ENCODE results near the gene ZNF469.

ZNF469 gene

DNA sequence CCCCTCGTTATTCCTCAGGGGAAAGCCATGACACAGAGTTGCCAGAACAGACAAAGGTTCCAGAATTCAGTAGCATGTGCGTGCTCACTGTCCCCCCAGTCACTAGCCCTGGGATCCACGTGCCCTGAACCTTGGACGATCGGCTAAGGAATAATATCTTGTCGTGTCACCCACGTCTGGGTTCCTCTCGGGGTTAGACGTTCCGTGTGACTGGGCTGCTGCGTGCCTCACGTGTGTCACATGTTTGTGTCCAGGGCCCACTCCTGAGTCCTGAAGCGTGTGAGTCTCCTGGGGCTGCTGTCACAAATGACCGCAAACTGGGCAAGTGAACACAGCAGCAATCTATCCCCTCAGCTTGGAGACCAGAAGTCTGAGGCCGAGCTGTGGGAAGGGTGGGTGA lies 12.4 kb upstream of the ZNF469 start:
- ChIA-PET POLR2A (no interaction called here), CTCF (no interaction called here)
- 96% methylated on average over 14 of the region's 15 CpGs for WGBS (ENCODE audit: insufficient coverage)
- no peaks in the 10 kb centered on the region for H3K36me3 ChIP-seq (ENCODE audit: control insufficient read depth in 4 of 4, insufficient read depth in 4 of 4, low read length in 3 of 4)
- H3K9me3 ChIP-seq (ENCODE audit: control extremely low read depth in 1 of 5, control insufficient read depth in 4 of 5, insufficient read depth in 2 of 5, low read depth in 1 of 5, low read length in 4 of 5) = peaks cover 0 to 2% (median 0%) of the 10 kb centered on the region in 5 experiments
- no peak for DNase-seq
- no peaks in the 10 kb centered on the region for H3K27me3 ChIP-seq (replicated peaks in 2 of 5; ENCODE audit: control insufficient read depth in 4 of 5, insufficient read depth in 5 of 5, low read length in 4 of 5)
- no peak overlapping the region for H3K27ac ChIP-seq (ENCODE audit: insufficient read depth in 1 of 2, low read depth in 1 of 2, low read length in 2 of 2, poor library complexity in 1 of 2, severe bottlenecking in 2 of 2)
- no peaks in the 10 kb centered on the region for H3K4me1 ChIP-seq (ENCODE audit: control extremely low read depth in 1 of 4, control insufficient read depth in 4 of 4, insufficient read depth in 4 of 4, low read length in 3 of 4)
- no peak overlapping the region for H3K4me3 ChIP-seq (ENCODE audit: control insufficient read depth in 1 of 7, extremely low read depth in 1 of 7, insufficient read depth in 4 of 7, low read depth in 2 of 7, low read length in 6 of 7)

DNA sequence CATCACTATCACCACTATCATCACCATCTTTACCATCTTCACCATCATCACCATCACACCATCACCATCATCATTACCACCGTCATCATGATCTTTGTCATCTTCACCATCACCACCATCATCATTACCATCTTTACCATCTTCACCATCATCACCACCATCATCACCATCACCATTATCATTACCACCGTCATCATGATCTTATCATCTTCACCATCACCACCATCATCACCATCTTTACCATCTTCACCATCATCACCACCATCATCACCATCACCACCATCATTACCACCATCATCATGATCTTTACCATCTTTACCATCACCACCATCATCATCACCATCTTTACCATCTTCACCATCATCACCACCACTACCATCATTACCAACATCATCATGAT lies 10.2 kb upstream of the ZNF469 start:
- Histone ChIP-seq H3K9me3 (ENCODE audit: control extremely low read depth in 1 of 5, control insufficient read depth in 4 of 5, insufficient read depth in 2 of 5, low read depth in 1 of 5, low read length in 4 of 5) (peaks cover 0 to 2% (median 0%) of the 10 kb centered on the region in 5 experiments), H3K4me1 (ENCODE audit: control extremely low read depth in 1 of 4, control insufficient read depth in 4 of 4, insufficient read depth in 4 of 4, low read length in 3 of 4) (no peaks in the 10 kb centered on the region), H3K27ac (ENCODE audit: insufficient read depth in 1 of 2, low read depth in 1 of 2, low read length in 2 of 2, poor library complexity in 1 of 2, severe bottlenecking in 2 of 2) (no peak overlapping the region), H3K36me3 (ENCODE audit: control insufficient read depth in 4 of 4, insufficient read depth in 4 of 4, low read length in 3 of 4) (no peaks in the 10 kb centered on the region), H3K27me3 (replicated peaks in 2 of 5; ENCODE audit: control insufficient read depth in 4 of 5, insufficient read depth in 5 of 5, low read length in 4 of 5) (no peaks in the 10 kb centered on the region), H3K4me3 (ENCODE audit: control insufficient read depth in 1 of 7, extremely low read depth in 1 of 7, insufficient read depth in 4 of 7, low read depth in 2 of 7, low read length in 6 of 7) (no peak overlapping the region)
- 96% methylated on average over 2 of the region's 2 CpGs for WGBS (ENCODE audit: insufficient coverage)
- no peak for DNase-seq
- CTCF ChIA-PET = no interaction called here
- POLR2A ChIA-PET = no interaction called here

DNA sequence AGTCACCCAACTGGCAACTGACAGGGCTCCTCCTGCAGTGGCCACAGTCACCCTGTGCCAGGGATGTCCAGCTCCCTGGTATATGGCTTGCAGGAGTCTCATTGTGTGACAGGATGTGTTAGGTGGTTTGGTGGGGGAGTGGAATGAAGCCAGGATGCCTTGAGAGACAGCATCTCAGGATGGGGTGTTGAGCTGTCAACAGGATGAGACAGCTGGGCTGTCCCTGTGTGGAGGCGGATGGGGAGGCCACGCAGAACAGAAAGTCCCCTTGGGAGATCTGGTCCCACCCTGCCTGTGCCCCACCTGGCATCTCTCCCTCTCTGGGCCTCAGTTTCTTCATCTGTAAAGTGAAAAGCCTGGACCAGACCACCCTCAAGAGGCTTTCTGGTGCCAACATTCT lies 9.5 kb upstream of the ZNF469 start:
- H3K4me3 ChIP-seq (ENCODE audit: control insufficient read depth in 1 of 7, extremely low read depth in 1 of 7, insufficient read depth in 4 of 7, low read depth in 2 of 7, low read length in 6 of 7) = no peak overlapping the region
- ChIA-PET CTCF (no interaction called here), POLR2A (no interaction called here)
- peaks cover 0 to 2% (median 0%) of the 10 kb centered on the region in 5 experiments for H3K9me3 ChIP-seq (ENCODE audit: control extremely low read depth in 1 of 5, control insufficient read depth in 4 of 5, insufficient read depth in 2 of 5, low read depth in 1 of 5, low read length in 4 of 5)
- no peaks in the 10 kb centered on the region for H3K36me3 ChIP-seq (ENCODE audit: control insufficient read depth in 4 of 4, insufficient read depth in 4 of 4, low read length in 3 of 4)
- no peak overlapping the region for H3K27ac ChIP-seq (ENCODE audit: insufficient read depth in 1 of 2, low read depth in 1 of 2, low read length in 2 of 2, poor library complexity in 1 of 2, severe bottlenecking in 2 of 2)
- no peaks in the 10 kb centered on the region for H3K27me3 ChIP-seq (replicated peaks in 2 of 5; ENCODE audit: control insufficient read depth in 4 of 5, insufficient read depth in 5 of 5, low read length in 4 of 5)
- 100% methylated on average over 1 of the region's 2 CpGs for WGBS (ENCODE audit: insufficient coverage)
- H3K4me1 ChIP-seq (ENCODE audit: control extremely low read depth in 1 of 4, control insufficient read depth in 4 of 4, insufficient read depth in 4 of 4, low read length in 3 of 4) = no peaks in the 10 kb centered on the region
- no peak for DNase-seq

- Histone ChIP-seq H3K36me3 (ENCODE audit: control insufficient read depth in 4 of 4, insufficient read depth in 4 of 4, low read length in 3 of 4) (no peaks in the 10 kb centered on the region), H3K27ac (ENCODE audit: insufficient read depth in 1 of 2, low read depth in 1 of 2, low read length in 2 of 2, poor library complexity in 1 of 2, severe bottlenecking in 2 of 2) (no peak overlapping the region), H3K4me1 (ENCODE audit: control extremely low read depth in 1 of 4, control insufficient read depth in 4 of 4, insufficient read depth in 4 of 4, low read length in 3 of 4) (no peaks in the 10 kb centered on the region), H3K9me3 (ENCODE audit: control extremely low read depth in 1 of 5, control insufficient read depth in 4 of 5, insufficient read depth in 2 of 5, low read depth in 1 of 5, low read length in 4 of 5) (peaks cover 0 to 2% (median 0%) of the 10 kb centered on the region in 5 experiments), H3K4me3 (ENCODE audit: control insufficient read depth in 1 of 7, extremely low read depth in 1 of 7, insufficient read depth in 4 of 7, low read depth in 2 of 7, low read length in 6 of 7) (no peak overlapping the region), H3K27me3 (replicated peaks in 2 of 5; ENCODE audit: control insufficient read depth in 4 of 5, insufficient read depth in 5 of 5, low read length in 4 of 5) (no peaks in the 10 kb centered on the region)
- no peak for DNase-seq
- WGBS (ENCODE audit: insufficient coverage) = 96% methylated on average over 5 of the region's 5 CpGs
- ChIA-PET CTCF (no interaction called here), POLR2A (no interaction called here)
Measured at GRCh38 chr16:88373927-88374492, 8.7 kb upstream of the ZNF469 start.

- POLR2A ChIA-PET = no interaction called here
- Histone ChIP-seq H3K4me3 (ENCODE audit: control insufficient read depth in 1 of 7, extremely low read depth in 1 of 7, insufficient read depth in 4 of 7, low read depth in 2 of 7, low read length in 6 of 7) (no peak overlapping the region), H3K4me1 (ENCODE audit: control extremely low read depth in 1 of 4, control insufficient read depth in 4 of 4, insufficient read depth in 4 of 4, low read length in 3 of 4) (no peaks in the 10 kb centered on the region), H3K27ac (ENCODE audit: insufficient read depth in 1 of 2, low read depth in 1 of 2, low read length in 2 of 2, poor library complexity in 1 of 2, severe bottlenecking in 2 of 2) (no peak overlapping the region), H3K36me3 (ENCODE audit: control insufficient read depth in 4 of 4, insufficient read depth in 4 of 4, low read length in 3 of 4) (no peaks in the 10 kb centered on the region), H3K9me3 (ENCODE audit: control extremely low read depth in 1 of 5, control insufficient read depth in 4 of 5, insufficient read depth in 2 of 5, low read depth in 1 of 5, low read length in 4 of 5) (peaks cover 0 to 2% (median 0%) of the 10 kb centered on the region in 5 experiments), H3K27me3 (replicated peaks in 2 of 5; ENCODE audit: control insufficient read depth in 4 of 5, insufficient read depth in 5 of 5, low read length in 4 of 5) (no peaks in the 10 kb centered on the region)
- WGBS (ENCODE audit: insufficient coverage) = 97% methylated on average over 22 of the region's 22 CpGs
- DNase-seq = no peak
- CTCF ChIA-PET = no interaction called here
Measured at GRCh38 chr16:88374736-88375135, 8.0 kb upstream of the ZNF469 start.

- WGBS (ENCODE audit: insufficient coverage) = 91% methylated on average over 24 of the region's 24 CpGs
- Histone ChIP-seq H3K9me3 (ENCODE audit: control extremely low read depth in 1 of 5, control insufficient read depth in 4 of 5, insufficient read depth in 2 of 5, low read depth in 1 of 5, low read length in 4 of 5) (peaks cover 0 to 2% (median 0%) of the 10 kb centered on the region in 5 experiments), H3K27me3 (replicated peaks in 2 of 5; ENCODE audit: control insufficient read depth in 4 of 5, insufficient read depth in 5 of 5, low read length in 4 of 5) (peaks cover 0 to 3% (median 0%) of the 10 kb centered on the region in 5 experiments), H3K36me3 (ENCODE audit: control insufficient read depth in 4 of 4, insufficient read depth in 4 of 4, low read length in 3 of 4) (no peaks in the 10 kb centered on the region), H3K4me3 (ENCODE audit: control insufficient read depth in 1 of 7, extremely low read depth in 1 of 7, insufficient read depth in 4 of 7, low read depth in 2 of 7, low read length in 6 of 7) (no peak overlapping the region), H3K27ac (ENCODE audit: insufficient read depth in 1 of 2, low read depth in 1 of 2, low read length in 2 of 2, poor library complexity in 1 of 2, severe bottlenecking in 2 of 2) (no peak overlapping the region), H3K4me1 (ENCODE audit: control extremely low read depth in 1 of 4, control insufficient read depth in 4 of 4, insufficient read depth in 4 of 4, low read length in 3 of 4) (no peaks in the 10 kb centered on the region)
- DNase-seq = no peak
- ChIA-PET POLR2A (no interaction called here), CTCF (no interaction called here)
Measured at GRCh38 chr16:88375236-88375975, 7.4 kb upstream of the ZNF469 start.

DNA sequence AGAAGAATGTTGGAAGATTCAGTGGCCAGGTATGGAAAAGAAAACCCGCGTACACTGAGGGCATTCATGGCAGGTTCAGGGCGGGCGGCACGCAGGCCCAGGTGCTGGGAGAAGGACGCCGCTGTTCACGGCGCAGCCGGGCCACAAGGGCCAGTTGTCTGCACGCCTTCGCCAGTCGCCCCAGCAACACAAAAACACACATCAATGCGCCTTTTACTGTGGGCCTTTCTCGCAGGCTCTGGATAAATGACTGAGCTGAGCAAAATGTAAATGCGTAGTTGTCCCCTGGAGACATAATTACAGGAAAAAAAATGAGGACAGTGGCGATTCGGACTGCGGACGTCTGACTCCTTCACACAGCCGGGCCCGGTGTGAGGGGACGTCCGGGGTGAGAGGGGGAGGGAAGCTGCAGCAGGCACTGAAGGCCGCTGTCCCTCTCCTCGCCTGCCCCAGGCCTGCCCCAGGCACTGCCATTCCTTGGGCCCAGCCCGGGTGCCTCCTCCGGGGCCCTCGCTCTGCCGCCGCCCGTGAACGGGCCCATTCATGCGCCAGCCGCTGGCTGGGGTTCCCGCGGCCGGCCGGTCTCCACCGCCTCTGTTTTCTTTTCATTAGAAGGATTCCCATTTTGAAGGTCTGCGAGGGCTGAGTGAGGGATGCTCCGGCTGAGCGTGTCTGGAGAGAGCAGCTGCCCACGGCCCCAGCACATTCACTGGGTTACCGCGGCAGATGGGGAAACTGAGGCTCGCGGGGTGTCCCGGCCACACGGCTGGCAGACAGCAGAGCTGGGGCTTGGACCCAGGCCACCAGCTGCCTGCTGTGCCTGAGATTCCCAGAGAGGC lies 6.5 kb upstream of the ZNF469 start:
- CTCF ChIA-PET = no interaction called here
- no peak overlapping the region for H3K4me3 ChIP-seq (ENCODE audit: control insufficient read depth in 1 of 7, extremely low read depth in 1 of 7, insufficient read depth in 4 of 7, low read depth in 2 of 7, low read length in 6 of 7)
- POLR2A ChIA-PET = no interaction called here
- no peak for DNase-seq
- H3K27ac ChIP-seq (ENCODE audit: insufficient read depth in 1 of 2, low read depth in 1 of 2, low read length in 2 of 2, poor library complexity in 1 of 2, severe bottlenecking in 2 of 2) = no peak overlapping the region
- peaks cover 0 to 2% (median 0%) of the 10 kb centered on the region in 5 experiments for H3K9me3 ChIP-seq (ENCODE audit: control extremely low read depth in 1 of 5, control insufficient read depth in 4 of 5, insufficient read depth in 2 of 5, low read depth in 1 of 5, low read length in 4 of 5)
- 93% methylated on average over 40 of the region's 50 CpGs for WGBS (ENCODE audit: insufficient coverage)
- no peaks in the 10 kb centered on the region for H3K36me3 ChIP-seq (ENCODE audit: control insufficient read depth in 4 of 4, insufficient read depth in 4 of 4, low read length in 3 of 4)
- H3K27me3 ChIP-seq (replicated peaks in 2 of 5; ENCODE audit: control insufficient read depth in 4 of 5, insufficient read depth in 5 of 5, low read length in 4 of 5) = peaks cover 0 to 9% (median 4%) of the 10 kb centered on the region in 5 experiments
- no peaks in the 10 kb centered on the region for H3K4me1 ChIP-seq (ENCODE audit: control extremely low read depth in 1 of 4, control insufficient read depth in 4 of 4, insufficient read depth in 4 of 4, low read length in 3 of 4)
